ENCODE results near the gene MAS1.

DNA sequence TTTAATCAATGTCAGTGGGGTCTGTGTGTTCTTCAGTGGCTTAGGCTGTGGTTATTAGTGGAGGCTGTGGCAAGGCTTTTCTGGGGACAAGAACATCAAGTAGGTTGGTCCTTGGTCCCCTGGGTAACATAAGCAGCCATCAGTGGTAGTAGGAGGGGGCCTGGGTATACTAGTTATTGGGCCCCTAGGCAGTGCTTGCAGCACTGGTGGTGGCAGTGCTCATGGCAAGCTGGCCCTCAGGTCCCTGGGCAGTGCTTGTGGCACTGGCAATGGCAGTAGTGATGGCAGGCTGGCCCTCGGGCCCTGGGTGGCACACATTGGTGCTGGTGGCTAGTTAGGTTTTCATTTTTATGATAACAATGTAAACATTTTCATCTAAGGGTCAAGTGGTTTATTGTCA lies 32.5 kb upstream of the MAS1 start:
- TF ChIP-seq, protein P1, sequence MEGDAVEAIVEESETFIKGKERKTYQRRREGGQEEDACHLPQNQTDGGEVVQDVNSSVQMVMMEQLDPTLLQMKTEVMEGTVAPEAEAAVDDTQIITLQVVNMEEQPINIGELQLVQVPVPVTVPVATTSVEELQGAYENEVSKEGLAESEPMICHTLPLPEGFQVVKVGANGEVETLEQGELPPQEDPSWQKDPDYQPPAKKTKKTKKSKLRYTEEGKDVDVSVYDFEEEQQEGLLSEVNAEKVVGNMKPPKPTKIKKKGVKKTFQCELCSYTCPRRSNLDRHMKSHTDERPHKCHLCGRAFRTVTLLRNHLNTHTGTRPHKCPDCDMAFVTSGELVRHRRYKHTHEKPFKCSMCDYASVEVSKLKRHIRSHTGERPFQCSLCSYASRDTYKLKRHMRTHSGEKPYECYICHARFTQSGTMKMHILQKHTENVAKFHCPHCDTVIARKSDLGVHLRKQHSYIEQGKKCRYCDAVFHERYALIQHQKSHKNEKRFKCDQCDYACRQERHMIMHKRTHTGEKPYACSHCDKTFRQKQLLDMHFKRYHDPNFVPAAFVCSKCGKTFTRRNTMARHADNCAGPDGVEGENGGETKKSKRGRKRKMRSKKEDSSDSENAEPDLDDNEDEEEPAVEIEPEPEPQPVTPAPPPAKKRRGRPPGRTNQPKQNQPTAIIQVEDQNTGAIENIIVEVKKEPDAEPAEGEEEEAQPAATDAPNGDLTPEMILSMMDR (IDR thresholded peaks at IDR 0.05; ENCODE audit: low read depth, low read length, poor library complexity, severe bottlenecking) = no peak
- TF ChIP-seq EZH2phosphoT487 (IDR thresholded peaks at IDR 0.05; ENCODE audit: borderline replicate concordance, low read length) = no peak
